ENCODE results near the gene TMED1.
"Not testable (repeated sequence)": the region's sequence is repeated elsewhere in the genome, so short reads cannot be mapped to it uniquely, and the experiment has no call there.

TMED1 gene

DNA sequence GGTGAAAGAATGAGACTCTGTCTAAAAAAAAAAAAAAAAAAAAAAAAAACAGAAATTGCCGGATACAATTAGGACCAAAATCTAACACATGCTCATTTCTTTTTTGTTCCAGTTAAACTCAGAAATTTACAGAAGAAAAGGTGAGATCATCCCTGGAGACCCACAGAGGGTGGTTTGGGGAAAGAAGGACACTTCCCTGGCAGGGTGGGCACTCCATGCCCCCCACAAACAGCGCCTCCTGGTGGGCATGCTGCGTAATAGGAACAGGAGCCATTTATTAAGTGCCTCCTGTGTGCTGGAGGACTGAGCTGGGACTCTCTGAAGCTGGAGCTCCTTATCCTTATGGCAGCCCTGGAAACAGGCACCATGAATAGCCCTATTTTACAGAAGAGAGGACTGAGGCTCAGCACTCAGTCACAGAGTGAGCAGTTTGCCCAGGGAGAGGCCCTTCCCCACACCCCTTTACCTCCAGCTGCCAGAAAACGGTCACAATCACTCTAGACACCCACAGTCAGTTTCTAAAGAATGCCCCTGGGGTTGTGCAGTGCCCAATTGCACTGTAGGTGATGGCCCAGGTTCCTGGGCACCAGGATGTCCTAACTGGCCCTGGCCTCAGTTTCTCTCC lies 22.3 kb upstream of the TMED1 start:
- TF ChIP-seq, protein P1, sequence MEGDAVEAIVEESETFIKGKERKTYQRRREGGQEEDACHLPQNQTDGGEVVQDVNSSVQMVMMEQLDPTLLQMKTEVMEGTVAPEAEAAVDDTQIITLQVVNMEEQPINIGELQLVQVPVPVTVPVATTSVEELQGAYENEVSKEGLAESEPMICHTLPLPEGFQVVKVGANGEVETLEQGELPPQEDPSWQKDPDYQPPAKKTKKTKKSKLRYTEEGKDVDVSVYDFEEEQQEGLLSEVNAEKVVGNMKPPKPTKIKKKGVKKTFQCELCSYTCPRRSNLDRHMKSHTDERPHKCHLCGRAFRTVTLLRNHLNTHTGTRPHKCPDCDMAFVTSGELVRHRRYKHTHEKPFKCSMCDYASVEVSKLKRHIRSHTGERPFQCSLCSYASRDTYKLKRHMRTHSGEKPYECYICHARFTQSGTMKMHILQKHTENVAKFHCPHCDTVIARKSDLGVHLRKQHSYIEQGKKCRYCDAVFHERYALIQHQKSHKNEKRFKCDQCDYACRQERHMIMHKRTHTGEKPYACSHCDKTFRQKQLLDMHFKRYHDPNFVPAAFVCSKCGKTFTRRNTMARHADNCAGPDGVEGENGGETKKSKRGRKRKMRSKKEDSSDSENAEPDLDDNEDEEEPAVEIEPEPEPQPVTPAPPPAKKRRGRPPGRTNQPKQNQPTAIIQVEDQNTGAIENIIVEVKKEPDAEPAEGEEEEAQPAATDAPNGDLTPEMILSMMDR (IDR thresholded peaks at IDR 0.05; ENCODE audit: low read depth, low read length, missing control alignments), result peak; percentile 94
- H3K4me3 ChIP-seq (ENCODE audit: low read depth, low read length), result no peak overlapping the region
- DNase-seq (ENCODE audit: low read depth), result no peak

DNA sequence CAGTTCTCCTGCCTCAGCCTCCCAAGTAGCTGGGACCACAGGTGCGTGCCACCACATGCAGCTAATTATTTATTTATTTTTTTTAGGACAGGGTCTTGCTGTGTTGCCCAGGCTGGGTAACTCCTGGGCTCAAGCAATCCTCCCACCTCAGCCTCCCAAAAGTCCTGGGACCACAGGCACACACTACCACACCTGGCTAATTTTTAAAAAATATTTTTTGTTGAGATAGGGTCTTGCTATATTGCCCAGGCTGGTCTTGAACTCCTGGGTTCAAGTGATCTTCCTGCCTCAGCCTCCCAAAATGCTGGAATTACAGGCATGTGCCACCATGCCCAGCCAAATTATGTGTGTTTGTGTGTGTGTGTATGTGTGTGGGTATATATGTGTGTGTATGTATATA lies 20.9 kb upstream of the TMED1 start:
- not testable (repeated sequence) for DNase-seq (ENCODE audit: low read depth); H3K4me3 ChIP-seq (ENCODE audit: low read depth, low read length)

DNA sequence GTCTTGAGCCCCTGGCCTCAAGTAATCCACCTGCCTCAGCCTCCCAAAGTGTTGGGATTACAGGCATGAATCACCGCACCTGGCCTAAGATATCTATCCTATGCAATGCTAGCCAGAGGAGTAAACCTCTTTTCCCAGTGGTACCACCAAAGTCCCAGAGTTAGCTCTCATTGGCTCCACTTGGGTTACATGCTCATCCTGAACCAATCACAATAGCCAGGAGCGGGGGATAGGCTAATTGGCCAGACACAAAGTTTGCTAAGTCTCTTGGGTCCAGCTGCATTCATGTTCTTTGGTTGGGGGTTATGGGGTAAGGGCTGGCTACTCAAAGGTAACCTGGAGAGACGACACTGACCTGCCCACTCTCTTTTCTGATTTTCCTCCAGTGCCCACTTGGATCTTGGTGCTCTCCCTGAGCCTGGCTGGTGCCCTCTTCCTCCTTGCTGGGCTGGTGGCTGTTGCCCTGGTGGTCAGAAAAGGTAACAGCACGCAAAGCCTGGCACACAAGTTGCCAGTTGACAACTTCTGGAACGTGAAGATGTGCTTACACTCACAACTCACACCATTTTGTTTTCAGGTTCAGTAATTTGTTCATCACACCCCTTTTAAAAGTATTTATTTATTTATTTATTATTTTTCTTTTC lies 20.0 kb upstream of the TMED1 start:
- H3K4me3 ChIP-seq (ENCODE audit: low read depth, low read length), result no peak overlapping the region
- DNase-seq (ENCODE audit: low read depth), result no peak
- TF ChIP-seq, protein P1 (IDR thresholded peaks at IDR 0.05; ENCODE audit: low read depth, low read length, missing control alignments), result peak; percentile 73

DNA sequence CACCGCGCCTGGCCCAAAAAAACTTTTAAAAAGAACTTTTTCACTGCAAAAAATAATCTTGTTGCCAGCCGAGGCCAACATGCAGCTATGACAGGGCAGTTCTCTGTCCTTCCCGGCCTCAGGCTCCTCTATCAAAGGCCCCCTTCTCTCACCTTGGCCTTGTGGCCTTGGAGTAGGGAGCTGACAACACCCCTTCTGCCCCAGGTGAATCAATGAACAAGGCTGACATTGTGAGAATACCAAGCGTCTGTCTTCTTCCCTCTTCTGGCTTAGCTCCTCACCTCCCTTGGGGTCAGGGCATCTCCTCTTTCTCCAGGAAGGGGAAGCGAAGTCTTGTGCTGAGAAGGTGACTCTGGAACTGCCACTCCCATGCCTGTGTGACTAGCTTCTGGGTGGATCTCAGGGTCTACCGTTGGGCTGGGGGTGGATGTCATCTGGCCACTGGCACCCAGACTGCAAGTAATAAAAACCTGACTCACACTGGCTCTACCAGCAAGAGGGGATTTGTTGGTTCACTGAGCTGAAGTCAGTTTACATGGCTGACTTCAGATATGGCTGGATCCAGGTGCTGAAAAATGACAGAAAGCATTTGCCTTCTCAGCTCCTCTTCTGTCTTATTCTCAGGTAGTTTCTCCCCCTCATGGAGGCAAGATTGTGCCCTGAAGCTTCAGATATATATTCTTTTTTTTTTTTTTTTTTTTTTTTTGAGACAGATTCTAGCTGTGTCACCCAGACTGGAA lies 18.5 kb upstream of the TMED1 start:
- DNase-seq (ENCODE audit: low read depth), result no peak

DNA sequence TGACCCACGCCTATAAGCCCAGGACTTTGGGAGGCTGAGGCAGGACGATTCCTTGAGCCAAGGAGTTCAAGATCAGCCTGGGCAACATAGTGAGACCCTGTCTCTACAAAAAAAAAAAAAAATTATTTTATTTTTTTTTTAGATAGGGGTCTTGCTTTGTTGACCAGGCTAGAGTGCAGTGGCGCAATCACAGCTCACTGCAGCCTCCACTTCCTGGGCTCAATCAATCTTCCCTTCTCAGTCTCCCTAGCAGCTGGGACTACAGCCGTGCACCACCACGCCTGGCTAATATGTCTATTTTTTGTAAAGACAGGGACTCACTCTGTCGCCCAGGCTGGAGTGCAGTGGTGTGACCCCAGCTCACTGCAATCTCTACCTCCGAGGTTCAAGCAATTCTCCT lies 16.9 kb upstream of the TMED1 start:
- no peak overlapping the region for H3K4me3 ChIP-seq (ENCODE audit: low read depth, low read length)
- DNase-seq (ENCODE audit: low read depth), result no peak
- TF ChIP-seq, protein P1 (IDR thresholded peaks at IDR 0.05; ENCODE audit: low read depth, low read length, missing control alignments), result no peak

More for the DNA sequence above, 18.5 kb upstream of the TMED1 start:
- no peak overlapping the region for H3K4me3 ChIP-seq (ENCODE audit: low read depth, low read length)
- TF ChIP-seq, protein P1 (IDR thresholded peaks at IDR 0.05; ENCODE audit: low read depth, low read length, missing control alignments), result no peak

DNA sequence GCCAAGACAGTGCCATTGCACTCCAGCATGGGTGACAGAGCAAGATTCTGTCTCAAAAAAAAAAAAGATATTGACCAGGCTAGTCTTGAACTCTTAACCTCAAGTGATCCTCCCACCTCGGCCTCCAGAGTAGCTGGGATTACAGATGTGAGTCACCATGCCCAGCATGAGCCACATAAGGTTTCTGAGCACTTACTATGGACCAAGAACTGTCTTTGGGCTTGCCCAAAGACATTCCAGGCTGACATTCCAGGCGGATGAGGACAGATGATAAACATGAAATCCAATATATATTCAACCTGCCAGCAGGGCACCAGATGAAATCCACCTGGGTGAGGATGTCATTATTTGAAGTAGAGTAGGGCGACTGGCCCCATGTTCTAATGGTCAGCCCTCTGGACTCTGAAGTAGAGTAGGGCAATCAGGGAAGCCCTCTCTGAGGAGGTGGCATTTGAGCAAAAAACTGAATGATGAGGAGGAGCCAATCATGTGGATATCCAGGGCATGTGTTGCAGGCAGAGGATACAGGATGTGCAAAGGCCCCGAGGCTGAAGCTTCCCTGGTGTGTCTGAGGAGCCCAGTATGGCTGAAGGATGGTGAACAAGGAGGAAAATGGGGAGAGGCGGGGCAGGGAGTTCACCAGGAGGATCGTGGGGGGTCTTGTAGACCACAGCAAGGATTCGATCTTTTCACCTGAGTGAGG lies 16.2 kb upstream of the TMED1 start:
- DNase-seq (ENCODE audit: low read depth), result no peak
- TF ChIP-seq, protein P1 (IDR thresholded peaks at IDR 0.05; ENCODE audit: low read depth, low read length, missing control alignments), result no peak

DNA sequence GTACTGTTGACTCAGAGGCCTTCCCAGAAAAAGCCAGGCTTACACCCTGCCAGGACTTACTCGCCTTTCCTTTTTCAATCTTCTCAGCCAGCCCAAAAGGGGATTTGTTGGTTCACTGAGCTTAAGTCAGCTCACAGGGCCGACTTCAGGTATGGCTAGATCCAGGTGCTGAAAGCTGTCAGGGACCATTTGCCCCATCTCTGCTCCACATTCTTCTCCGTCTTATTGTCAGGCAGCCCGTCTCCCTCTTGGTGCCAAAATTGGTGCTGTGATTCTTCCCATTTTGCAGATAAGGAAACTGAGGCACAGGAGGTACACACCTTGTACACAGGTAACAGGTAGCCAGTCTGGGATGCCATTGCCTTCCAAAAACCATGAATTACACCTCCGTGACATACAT lies 14.6 kb upstream of the TMED1 start:
- DNase-seq (ENCODE audit: low read depth), result no peak
- H3K4me3 ChIP-seq (ENCODE audit: low read depth, low read length), result no peak overlapping the region
- TF ChIP-seq, protein P1 (IDR thresholded peaks at IDR 0.05; ENCODE audit: low read depth, low read length, missing control alignments), result no peak

More for the DNA sequence above, 16.2 kb upstream of the TMED1 start:
- no peak overlapping the region for H3K4me3 ChIP-seq (ENCODE audit: low read depth, low read length)

Measured in GM12864 (cell line).